Lung (tissue), 12 donors: Measurements from ENCODE around the gene TOGARAM1. TPM values are rescaled to one million over a fixed set of nuclear protein-coding genes. Genes with fewer than 3 reads are reported as not detected.

ENCODE experiments used
- ATAC-seq: fragments of 200-7000 bp; cut with Tn5 transposase; one replicate; pipeline ENCODE4 v1.9.1; 2020; ENCODE audit warnings: moderate number of reproducible peaks; ENCODE audit not compliant: insufficient read depth, low FRiP score
- DNase-seq, 3 donors: peaks; one replicate each; pipeline ENCODE4 v3.0.0-alpha.2; 2013 to 2017
- H3K27ac ChIP-seq, 2 donors: one replicate each; pipeline ENCODE4 v1.5.1; 2013; ENCODE audit warnings: mild to moderate bottlenecking in 2 of 2, moderate library complexity in 2 of 2, control low read depth in 1 of 2, inconsistent platforms in 1 of 2, low read depth in 1 of 2, low read length in 1 of 2
- H3K27me3 ChIP-seq, 3 donors: one replicate each; pipeline ENCODE4 v1.5.1; 2013; ENCODE audit warnings: low read length in 2 of 3; ENCODE audit not compliant: control insufficient read depth in 3 of 3, insufficient read depth in 3 of 3
- H3K36me3 ChIP-seq, 4 donors: one replicate each; pipeline ENCODE4 v1.5.1; 2013; ENCODE audit warnings: low read length in 4 of 4, mild to moderate bottlenecking in 1 of 4, moderate library complexity in 1 of 4; ENCODE audit not compliant: control insufficient read depth in 4 of 4, insufficient read depth in 4 of 4
- H3K4me1 ChIP-seq, 5 donors: one replicate each; pipeline ENCODE4 v1.5.1; 2013; ENCODE audit warnings: low read length in 5 of 5, mild to moderate bottlenecking in 2 of 5, moderate library complexity in 1 of 5; ENCODE audit not compliant: control insufficient read depth in 5 of 5, insufficient read depth in 5 of 5
- H3K4me3 ChIP-seq: one replicate; pipeline ENCODE4 v1.5.1; 2013; ENCODE audit warnings: mild to moderate bottlenecking, control low read depth, moderate library complexity
- H3K9ac ChIP-seq, 2 donors: one replicate each; pipeline ENCODE4 v1.5.1; 2013; ENCODE audit warnings: low read length in 2 of 2, control low read depth in 1 of 2; ENCODE audit not compliant: insufficient read depth in 1 of 2
- H3K9me3 ChIP-seq, 4 donors: one replicate each; pipeline ENCODE4 v1.5.1; 2013; ENCODE audit warnings: low read length in 3 of 4, mild to moderate bottlenecking in 1 of 4, moderate library complexity in 1 of 4; ENCODE audit not compliant: control insufficient read depth in 4 of 4, insufficient read depth in 3 of 4
- WGBS, 2 donors: extraction: QIAGEN DNeasy Blood & Tissue Kit; methylation state at CpG; one replicate each; pipeline ENCODE4 v1.1.7; 2013; 5-methylcytosine and 5-hydroxymethylcytosine counted together
- polyA plus RNA-seq, 2 donors: library from polyadenylated mRNA; stranded (reverse); fragments of 200-250 nt; gene quantifications; one replicate each; pipeline ENCODE4 v1.2.1, GENCODE V29; 2013
- total RNA-seq, 2 donors: library from RNA; depleted of rRNA in 1 of 2; stranded (reverse); fragments of >200 nt in 1 of 2; gene quantifications; one replicate each; pipeline ENCODE4 v1.2.1, GENCODE V29; 2014 to 2021
- TF ChIP-seq, protein P1 (sequence below): IDR thresholded peaks from 2 replicates; pipeline ENCODE4 v1.5.1; 2012; ENCODE audit warnings: mild to moderate bottlenecking; ENCODE audit errors: control extremely low read depth, extremely low read depth
- donor health status: control.
- donor health status: control.
- donor health status: Bipolar disorder and iron deficiency.
- donor health status: healthy.
- donor health status: DM: yes; HTN: yes; CAD: no.

Gene TOGARAM1
- total and polyA plus RNA-seq, 4 donors: 4.2 to 52.0 (median 11.4) TPM

DNA sequence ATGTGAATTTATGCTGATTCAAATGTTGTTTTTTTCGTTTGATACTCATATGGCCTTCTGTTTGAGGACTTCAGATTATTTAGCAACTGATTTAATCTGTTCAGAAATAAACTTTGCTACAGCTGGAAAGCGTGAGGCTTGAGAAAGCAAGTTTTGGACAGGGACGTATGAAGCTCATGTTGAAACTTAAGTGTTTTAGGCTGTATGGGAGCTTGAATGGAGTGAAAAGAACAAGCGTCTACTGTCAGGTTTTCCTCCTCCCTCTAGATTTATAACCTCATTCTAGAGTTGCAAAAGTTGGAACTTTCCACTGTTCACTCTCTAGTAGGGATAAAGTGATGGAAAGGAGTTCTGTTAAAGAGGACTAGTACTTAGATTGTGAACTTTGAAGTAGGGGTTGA, 123.0 kb downstream of the TOGARAM1 start:
- H3K36me3 ChIP-seq: peaks cover 0 to 2% (median 0%) of the 10 kb centered on the region in 4 donors
- WGBS, 2 donors: 2 to 4% methylated on average over 4 of the region's 4 CpGs
- DNase-seq (peak in 2 of 3 donors; percentile 60 to 70), ATAC-seq (no peak)
- H3K4me1 ChIP-seq: peaks cover 0 to 26% (median 8%) of the 10 kb centered on the region in 5 donors
- H3K27me3 ChIP-seq: no peaks in the 10 kb centered on the region
- no peak overlapping the region for H3K4me3 ChIP-seq
- TF ChIP-seq, protein P1, sequence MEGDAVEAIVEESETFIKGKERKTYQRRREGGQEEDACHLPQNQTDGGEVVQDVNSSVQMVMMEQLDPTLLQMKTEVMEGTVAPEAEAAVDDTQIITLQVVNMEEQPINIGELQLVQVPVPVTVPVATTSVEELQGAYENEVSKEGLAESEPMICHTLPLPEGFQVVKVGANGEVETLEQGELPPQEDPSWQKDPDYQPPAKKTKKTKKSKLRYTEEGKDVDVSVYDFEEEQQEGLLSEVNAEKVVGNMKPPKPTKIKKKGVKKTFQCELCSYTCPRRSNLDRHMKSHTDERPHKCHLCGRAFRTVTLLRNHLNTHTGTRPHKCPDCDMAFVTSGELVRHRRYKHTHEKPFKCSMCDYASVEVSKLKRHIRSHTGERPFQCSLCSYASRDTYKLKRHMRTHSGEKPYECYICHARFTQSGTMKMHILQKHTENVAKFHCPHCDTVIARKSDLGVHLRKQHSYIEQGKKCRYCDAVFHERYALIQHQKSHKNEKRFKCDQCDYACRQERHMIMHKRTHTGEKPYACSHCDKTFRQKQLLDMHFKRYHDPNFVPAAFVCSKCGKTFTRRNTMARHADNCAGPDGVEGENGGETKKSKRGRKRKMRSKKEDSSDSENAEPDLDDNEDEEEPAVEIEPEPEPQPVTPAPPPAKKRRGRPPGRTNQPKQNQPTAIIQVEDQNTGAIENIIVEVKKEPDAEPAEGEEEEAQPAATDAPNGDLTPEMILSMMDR: no peak
- H3K27ac ChIP-seq: peak overlapping the region in 1 of 2 donors; percentile 12
- H3K9me3 ChIP-seq: peaks cover 0 to 1% (median 0%) of the 10 kb centered on the region in 4 donors
- peak overlapping the region; percentile 87 to 92 for H3K9ac ChIP-seq

DNA sequence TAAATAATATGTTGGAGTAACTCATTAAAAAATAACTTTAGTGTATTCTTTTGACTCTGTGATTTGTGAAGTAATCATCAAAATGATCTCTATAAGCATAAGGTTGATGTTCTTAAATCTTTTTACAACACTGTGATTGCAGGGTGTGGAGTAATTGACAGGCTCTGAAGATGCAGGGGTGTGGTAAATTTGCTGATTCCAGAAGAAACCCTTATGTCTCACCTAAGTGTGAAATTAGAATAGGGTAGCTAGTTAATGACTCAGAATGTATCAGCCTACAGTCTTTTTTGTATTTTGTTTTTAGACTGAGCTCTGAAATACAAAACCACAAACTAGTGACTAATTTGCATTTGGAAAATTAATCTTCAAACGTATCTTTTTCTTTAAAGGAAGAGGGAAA, 127.8 kb downstream of the TOGARAM1 start:
- H3K4me1 ChIP-seq: peaks cover 0 to 21% (median 8%) of the 10 kb centered on the region in 5 donors
- TF ChIP-seq, protein P1: no peak
- no peak overlapping the region for H3K4me3 ChIP-seq
- no peak overlapping the region for H3K9ac ChIP-seq
- H3K9me3 ChIP-seq: no peaks in the 10 kb centered on the region
- H3K27ac ChIP-seq: no peak overlapping the region
- ATAC-seq (no peak), DNase-seq (no peak)
- WGBS, 2 donors: 41 to 45% methylated on average over 1 of the region's 1 CpG
- peaks cover 0 to 4% (median 2%) of the 10 kb centered on the region in 4 donors for H3K36me3 ChIP-seq
- no peaks in the 10 kb centered on the region for H3K27me3 ChIP-seq

DNA sequence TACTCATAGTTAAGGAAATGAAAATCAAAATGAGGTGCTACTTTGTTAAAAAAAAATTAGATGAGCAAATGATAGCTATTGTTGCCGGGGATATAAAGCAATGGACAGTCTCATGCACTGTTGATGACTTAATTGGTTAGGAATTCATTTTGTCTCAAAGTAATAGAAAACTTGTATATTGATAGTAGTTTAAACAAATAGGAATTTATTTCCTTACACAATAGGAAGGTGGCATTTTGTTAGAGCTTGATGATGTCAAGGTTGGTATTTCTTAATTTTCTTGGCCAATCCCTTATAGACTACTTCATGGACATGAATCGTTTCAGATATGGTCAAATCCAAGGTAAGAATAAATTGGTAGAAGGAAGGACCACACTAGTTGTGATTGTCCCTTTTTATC, 129.7 kb downstream of the TOGARAM1 start:
- H3K9ac ChIP-seq: no peak overlapping the region
- H3K27ac ChIP-seq: no peak overlapping the region
- H3K4me3 ChIP-seq: no peak overlapping the region
- H3K9me3 ChIP-seq: no peaks in the 10 kb centered on the region
- no peak for DNase-seq
- TF ChIP-seq, protein P1: no peak
- peaks cover 0 to 15% (median 0%) of the 10 kb centered on the region in 5 donors for H3K4me1 ChIP-seq
- no peaks in the 10 kb centered on the region for H3K27me3 ChIP-seq
- H3K36me3 ChIP-seq: peaks cover 9 to 11% (median 10%) of the 10 kb centered on the region in 4 donors
- WGBS, 2 donors: 72 to 87% methylated on average over 2 of the region's 2 CpGs
- ATAC-seq: no peak

DNA sequence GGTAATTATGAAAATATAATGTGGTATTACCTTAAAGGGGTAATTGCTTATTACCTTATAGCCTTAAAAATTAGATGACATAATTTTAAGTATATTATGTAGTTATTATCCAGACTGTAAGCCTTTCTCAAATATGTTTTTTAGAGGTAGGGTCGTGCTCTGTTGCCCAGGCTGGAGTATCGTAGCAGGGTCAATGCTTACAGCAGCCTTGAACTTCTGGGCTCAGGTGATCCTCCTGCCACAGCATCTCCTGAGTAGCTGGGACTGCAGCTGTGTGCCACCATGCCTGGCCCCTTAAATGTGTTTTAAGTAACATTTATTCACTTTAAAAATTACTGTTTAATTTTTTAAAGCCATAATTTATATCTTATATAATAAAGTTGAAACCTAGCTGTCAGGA, 132.3 kb downstream of the TOGARAM1 start:
- 95 to 98% methylated on average over 2 of the region's 2 CpGs for WGBS, 2 donors
- no peak for ATAC-seq
- no peak overlapping the region for H3K4me3 ChIP-seq
- H3K4me1 ChIP-seq: peaks cover 0 to 3% (median 0%) of the 10 kb centered on the region in 5 donors
- H3K9me3 ChIP-seq: no peaks in the 10 kb centered on the region
- no peak for DNase-seq
- H3K9ac ChIP-seq: no peak overlapping the region
- TF ChIP-seq, protein P1: no peak
- H3K27me3 ChIP-seq: no peaks in the 10 kb centered on the region
- peaks cover 8 to 21% (median 15%) of the 10 kb centered on the region in 4 donors for H3K36me3 ChIP-seq
- no peak overlapping the region for H3K27ac ChIP-seq
